ENCODE results near the gene CLOCK. TPM values are rescaled to one million over a fixed set of nuclear protein-coding genes. Genes with fewer than 3 reads are reported as not detected.
"Not testable (repeated sequence)": the region's sequence is repeated elsewhere in the genome, so short reads cannot be mapped to it uniquely, and the experiment has no call there.

Gene CLOCK, protein sequence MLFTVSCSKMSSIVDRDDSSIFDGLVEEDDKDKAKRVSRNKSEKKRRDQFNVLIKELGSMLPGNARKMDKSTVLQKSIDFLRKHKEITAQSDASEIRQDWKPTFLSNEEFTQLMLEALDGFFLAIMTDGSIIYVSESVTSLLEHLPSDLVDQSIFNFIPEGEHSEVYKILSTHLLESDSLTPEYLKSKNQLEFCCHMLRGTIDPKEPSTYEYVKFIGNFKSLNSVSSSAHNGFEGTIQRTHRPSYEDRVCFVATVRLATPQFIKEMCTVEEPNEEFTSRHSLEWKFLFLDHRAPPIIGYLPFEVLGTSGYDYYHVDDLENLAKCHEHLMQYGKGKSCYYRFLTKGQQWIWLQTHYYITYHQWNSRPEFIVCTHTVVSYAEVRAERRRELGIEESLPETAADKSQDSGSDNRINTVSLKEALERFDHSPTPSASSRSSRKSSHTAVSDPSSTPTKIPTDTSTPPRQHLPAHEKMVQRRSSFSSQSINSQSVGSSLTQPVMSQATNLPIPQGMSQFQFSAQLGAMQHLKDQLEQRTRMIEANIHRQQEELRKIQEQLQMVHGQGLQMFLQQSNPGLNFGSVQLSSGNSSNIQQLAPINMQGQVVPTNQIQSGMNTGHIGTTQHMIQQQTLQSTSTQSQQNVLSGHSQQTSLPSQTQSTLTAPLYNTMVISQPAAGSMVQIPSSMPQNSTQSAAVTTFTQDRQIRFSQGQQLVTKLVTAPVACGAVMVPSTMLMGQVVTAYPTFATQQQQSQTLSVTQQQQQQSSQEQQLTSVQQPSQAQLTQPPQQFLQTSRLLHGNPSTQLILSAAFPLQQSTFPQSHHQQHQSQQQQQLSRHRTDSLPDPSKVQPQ
- polyA plus RNA-seq (ENCODE audit: insufficient read length in 3 of 3) = 10 to 100 TPM; 19.7 to 22.5 (median 20.8) TPM

DNA sequence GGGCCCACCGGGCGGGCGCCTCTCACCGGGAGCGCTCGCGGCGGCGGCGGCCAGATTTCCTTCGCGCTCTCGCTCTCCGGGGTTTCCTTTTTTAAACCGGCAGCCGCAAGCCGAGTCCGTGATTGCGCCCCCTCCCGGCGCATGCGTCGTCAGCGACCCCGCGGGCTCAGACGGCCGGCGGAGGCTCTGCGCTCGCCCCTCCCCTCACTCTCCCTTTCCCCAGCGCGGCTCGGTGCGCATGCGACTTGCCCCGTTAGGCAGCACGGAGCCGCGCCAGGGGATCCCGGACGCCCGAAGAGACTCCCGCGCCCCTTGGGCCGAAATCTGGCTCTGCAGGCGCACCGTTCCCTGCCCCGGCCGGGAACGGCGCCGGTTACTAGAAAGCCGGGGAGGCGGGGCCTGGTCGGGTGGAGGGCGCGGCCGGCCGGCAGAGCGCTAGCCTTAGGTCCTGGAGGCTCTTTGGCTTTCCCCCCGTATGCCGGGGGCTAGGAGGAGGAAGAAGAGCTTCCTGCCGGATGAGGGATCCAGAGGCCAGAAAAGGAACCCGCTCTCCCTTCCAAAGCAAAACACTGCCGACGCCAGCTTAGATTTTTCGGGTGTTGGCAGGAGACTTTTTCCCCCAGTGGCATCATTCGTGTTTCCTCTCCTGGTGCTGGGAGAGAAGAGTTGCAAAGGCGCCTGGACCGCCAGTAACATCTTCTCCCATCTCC lies at the start of gene CLOCK:
Gene CLOCK, minus strand, starts transcription at position 154 of the 710 bp plus-strand sequence. CDS start 64,124 bp downstream, outside the sequence.
- peak; percentile 71 to 80 (median 78) for DNase-seq (ENCODE audit: low read depth in 3 of 3, low spot score in 2 of 3)

DNA sequence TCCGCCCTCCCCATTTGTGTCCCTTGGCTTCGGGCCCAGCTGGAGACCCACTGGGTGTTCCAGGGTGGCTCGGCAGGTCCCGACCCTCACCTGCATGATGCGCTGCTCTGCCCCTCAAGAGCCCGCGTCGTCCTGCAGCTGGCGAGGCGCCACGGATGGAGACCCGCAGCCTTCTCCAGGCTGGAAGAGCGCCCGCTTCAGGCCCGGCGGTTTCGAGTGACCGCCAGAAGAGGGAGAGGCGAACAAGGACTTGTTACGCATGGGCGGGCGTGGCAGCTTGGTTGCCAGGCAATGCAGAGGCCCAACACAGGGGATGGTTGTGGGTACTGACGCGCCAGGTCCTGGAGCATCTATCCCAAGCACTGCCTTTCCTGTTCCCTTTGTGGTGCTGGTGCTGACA lies 45.3 kb upstream of the CLOCK start, which contains the start of gene PDCL2:
Gene PDCL2, minus strand, starts transcription at position 232 of the 400 bp plus-strand sequence. Its CDS starts 136 bp downstream, at position 96.
- DNase-seq (ENCODE audit: low read depth in 3 of 3, low spot score in 2 of 3) = no peak

DNA sequence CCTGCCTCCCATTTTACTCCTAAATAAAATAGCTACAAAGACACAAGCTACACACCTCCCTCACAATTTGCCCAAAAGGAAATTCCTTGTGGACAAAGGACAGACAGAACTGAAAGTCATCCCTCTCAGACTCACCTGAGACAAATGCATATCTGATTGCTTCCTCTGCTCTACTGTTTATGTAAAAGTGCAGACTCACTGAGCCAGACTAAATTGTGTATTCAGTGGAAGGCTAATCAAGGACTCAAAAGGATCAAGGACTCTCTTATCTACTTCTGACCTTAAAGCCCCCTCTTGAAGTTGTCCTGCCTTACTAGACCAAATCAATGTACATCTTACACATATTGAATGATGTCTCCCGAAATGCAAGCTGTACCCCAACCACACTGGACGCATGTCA lies 41.5 kb upstream of the CLOCK start:
- DNase-seq (ENCODE audit: low read depth in 3 of 3, low spot score in 2 of 3) = no peak

DNA sequence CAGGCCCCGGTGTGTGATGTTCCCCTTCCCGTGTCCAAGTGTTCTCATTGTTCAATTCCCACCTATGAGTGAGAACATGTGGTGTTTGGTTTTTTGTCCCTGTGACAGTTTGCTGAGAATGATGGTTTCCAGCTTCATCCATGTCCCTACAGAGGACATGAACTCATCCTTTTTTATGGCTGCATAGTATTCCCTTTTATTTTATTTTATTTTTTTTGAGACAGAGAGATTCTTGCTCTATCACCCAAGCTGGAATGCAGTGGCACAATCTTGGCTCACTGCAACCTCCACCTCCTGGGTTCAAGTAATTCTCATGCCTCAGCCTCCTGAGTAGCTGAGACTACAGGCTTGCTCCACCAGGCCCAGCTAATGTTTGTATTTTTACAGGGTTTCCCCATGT lies 36.1 kb upstream of the CLOCK start:
- not testable (repeated sequence) for DNase-seq (ENCODE audit: low read depth in 3 of 3, low spot score in 2 of 3)

DNA sequence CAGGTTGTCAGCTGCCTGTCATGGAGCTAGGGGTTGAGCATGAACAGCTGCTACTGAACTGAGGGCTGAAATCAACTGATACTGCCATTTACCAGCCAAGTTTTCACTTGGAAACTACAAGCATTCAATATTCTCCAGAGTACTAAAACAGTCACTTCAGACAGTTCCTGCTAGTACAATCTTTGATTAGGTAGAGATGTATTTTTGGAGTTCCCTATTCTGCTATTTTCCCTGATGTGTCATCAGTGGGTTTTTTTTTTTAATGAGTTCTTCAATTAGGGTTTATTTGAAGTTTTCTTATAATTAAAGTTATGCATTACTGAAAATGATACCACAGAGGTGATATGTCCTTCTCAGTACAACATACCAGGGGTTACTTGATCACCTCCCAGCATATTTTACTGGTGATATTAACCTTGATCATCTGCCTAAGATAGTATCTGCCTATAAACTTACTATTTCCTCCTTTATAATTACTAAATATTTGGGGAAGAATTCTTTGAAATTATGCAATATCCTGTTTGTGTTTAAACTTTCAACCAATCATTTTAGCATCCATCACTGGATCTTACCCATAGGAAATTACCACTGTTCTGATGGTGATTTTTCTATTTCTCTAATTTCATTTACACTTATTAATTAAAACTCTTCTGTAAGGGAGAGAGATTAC lies 31.8 kb upstream of the CLOCK start:
- no peak for DNase-seq (ENCODE audit: low read depth in 3 of 3, low spot score in 2 of 3)

DNA sequence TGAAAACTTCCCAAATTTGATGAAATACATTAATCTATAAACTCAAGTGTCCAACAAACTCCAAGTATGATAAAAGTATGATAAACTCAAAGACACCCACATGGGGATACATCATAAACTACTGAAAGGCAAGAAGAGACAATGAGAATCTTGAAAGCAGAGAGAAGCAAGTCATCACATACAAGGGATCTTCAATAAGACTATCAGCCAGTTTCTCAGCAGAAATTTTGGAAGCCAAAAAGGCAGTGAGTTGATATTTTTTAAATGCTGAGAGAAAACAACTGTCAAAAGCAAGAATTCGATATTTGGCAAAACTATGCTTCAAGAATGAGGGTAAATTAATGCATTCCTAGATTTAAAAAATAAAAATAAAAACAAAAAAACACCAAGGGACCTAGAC lies 28.8 kb upstream of the CLOCK start:
- DNase-seq (ENCODE audit: low read depth in 3 of 3, low spot score in 2 of 3) = no peak

DNA sequence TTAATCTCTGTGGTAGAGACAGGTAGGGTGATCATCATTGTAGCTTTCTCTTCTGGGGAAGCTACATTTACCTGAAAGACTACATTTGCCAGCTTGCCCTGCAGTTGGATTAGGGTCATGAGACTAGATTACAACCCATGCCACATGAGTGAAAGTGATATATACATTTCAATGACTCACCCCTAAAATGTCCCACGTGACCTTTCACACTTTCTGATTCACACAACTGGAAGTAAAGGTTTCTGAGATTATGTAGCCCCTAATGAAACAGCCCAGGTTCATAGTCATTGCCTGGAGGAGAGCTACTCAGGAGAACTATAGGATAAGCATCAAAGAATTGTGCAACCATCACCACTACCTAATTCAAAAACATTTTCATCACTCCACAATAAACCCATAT lies 27.5 kb upstream of the CLOCK start:
- DNase-seq (ENCODE audit: low read depth in 3 of 3, low spot score in 2 of 3) = no peak

DNA sequence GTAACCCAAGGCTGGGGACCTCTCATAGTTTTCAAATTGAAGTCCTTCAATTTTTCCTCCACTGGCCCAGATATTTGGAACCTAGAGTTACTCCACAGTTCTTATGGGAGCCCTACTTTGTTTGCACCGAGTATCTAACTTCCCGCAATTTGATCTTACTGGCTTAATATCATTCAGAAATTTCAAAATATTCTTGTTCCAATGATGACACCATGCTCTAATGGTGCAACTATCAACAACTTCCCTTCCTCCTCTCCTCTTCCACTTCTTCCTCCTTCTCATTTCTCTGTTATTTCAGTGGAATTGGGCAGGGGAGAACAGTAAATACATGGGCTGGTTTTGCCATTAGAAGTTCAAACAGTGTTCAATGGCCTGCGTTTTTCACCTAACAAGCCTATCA lies 25.1 kb upstream of the CLOCK start:
- DNase-seq (ENCODE audit: low read depth in 3 of 3, low spot score in 2 of 3) = no peak

DNA sequence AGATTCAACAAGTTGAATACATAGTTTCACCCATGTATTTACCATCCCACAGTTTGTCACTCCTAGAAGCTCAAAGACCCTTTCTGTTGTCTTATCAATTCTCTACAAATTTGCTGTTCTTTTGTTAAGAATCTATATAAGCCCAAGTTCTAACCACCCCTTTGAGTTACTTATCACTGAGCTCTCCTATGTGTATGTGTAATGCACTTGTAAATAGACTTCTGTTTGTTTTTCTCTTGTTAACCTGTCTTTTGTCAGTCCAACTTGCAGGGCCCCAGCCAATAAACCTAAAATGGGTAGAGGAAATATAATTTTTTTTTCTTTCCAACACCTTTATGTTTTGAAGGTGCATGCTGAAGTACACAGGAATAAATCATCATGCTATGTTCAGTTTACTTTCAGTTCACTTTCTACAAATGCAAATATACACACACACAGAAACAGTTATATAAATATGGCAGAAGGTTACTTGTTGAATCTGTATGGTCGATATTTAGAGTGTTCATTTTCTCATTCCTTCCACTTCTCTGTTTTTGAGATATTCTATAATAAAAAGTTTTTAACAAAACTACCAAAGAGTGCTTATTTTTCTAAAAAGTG lies 22.3 kb upstream of the CLOCK start:
- no peak for DNase-seq (ENCODE audit: low read depth in 3 of 3, low spot score in 2 of 3)

DNA sequence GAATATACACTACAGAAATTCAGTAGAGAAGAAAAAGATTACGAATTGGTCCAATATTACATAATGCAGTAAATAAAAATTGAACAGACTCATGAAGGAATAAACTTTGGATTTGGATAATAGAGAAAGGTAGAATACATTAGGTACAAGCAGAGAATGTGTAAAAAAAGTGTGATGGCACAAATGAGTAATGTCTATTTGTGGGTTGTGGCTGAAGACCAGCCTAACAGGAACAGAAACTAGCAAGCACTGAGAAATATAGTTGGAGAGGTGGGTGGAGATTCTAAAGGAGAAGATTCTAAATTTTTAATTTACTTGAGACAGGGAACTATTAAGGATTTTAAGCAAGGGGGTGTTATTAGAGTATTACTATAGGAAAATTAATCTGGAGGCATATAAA lies 15.2 kb upstream of the CLOCK start:
- DNase-seq (ENCODE audit: low read depth in 3 of 3, low spot score in 2 of 3) = no peak

DNA sequence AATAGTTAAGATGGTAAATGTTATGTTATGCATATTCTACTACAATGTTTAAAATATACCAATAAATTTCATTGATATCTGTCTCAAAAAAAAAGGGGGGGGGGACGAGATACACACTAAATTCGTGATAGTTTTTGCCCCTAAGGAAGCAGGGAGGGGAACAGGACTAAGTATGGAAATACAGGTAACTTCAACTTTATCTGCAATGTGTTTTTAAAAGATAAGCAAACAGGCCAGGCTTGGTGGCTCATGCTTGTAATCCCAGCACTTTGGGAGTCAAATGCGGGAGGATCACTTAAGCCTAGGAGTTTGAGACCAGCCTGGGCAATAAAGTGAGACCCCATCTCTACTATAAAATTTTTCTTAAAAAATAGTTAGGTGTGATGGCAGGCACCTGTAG lies 13.4 kb upstream of the CLOCK start:
- no peak for DNase-seq (ENCODE audit: low read depth in 3 of 3, low spot score in 2 of 3)

DNA sequence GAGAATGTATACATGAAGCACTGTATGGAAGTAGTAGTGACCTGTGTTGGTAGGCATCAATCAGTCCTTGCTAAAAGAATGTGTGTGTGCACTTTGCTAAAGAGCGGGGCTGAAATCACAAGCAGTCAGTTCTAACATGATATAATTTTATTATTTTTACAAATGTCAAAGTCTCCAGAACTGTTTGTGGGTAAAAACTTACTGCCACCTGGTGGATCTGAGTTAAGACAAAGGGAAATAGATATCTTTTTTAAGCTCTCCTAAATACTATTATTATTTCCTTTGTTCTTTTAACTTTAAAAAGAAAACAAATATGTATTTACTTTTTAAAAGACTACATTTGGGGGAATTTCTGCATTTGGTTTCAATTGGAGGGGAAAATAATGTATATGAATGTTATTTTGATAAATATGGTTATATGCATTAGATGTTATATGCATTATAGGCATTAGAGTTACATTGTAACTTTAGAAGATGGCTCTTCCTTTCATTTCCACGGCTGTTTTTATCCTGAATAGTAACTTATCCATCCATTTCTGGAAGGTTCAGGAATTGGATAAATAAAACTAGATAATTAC lies 7.8 kb upstream of the CLOCK start:
- DNase-seq (ENCODE audit: low read depth in 3 of 3, low spot score in 2 of 3) = no peak

DNA sequence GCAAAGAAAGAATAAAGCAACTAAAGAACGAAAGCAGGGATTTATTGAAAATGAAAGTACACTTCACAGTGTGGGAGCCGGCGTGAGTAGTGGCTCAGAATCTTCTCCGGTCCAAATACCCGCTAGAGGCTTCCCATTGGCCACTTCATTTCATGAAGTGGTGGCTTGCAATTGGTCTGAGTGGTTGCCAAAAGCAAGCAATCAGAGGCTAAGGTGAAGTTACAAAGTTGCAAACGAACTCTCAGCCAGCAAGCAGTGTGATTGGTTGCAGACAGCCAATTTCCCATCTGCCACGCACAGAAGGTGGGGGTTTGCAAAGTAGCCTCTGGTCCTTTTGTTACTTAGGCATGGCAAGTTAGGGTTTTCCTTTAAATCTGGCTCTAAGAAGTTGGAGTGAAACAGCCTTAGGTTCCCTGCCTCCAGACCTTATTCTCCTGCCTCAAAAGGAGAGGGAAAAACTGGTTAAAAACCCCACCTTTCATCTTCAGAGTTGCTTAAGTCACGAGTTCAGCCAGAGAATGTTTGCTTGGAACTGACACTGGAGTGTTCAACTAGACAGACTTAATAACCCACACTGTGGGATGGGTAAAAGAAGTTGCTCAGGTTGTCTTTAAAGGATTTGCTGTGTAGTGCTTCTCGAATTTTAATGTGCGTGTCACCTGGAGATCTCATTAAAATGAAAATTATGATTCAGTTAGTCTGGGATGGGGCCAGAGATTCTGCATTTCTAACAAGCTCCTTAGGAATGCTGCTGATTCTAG lies 6.9 kb upstream of the CLOCK start:
- no peak for DNase-seq (ENCODE audit: low read depth in 3 of 3, low spot score in 2 of 3)

DNA sequence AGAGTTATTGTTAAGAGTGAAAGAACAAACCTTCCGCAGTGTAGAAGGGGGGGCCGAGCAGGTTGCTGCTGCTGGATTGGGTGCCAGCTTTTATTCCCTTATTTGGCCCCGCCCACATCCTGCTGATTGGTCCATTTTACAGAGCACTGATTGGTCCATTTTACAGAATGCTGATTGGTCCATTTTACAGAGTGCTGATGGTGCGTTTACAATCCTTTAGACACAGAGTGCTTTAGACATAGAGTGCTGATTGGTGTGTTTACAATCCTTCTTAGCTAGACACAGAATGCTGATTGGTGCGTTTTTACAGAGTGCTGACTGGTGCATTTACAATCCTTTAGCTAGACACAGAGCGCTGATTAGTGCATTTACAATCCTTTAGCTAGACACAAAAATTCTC lies 5.3 kb upstream of the CLOCK start:
- DNase-seq (ENCODE audit: low read depth in 3 of 3, low spot score in 2 of 3) = not testable (repeated sequence)

DNA sequence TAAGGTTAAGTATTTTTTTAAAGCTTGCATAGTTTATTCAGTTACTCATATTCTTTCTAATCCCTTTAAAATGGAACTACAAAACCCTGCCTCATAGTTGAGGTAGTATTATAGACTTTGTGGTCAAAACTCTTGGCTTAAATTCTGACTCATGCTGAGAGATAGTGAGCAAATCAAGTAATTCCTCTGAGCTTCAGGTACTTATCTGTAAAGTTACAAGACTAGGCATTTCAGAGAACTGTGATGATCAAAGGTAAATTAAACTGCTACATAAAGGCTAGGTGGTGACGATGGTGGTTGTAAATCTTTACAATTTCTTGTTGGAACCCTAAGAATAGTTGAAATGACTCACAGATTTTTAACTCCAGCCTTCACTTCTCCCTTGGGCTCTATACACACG lies 3.2 kb upstream of the CLOCK start:
- DNase-seq (ENCODE audit: low read depth in 3 of 3, low spot score in 2 of 3) = no peak

DNA sequence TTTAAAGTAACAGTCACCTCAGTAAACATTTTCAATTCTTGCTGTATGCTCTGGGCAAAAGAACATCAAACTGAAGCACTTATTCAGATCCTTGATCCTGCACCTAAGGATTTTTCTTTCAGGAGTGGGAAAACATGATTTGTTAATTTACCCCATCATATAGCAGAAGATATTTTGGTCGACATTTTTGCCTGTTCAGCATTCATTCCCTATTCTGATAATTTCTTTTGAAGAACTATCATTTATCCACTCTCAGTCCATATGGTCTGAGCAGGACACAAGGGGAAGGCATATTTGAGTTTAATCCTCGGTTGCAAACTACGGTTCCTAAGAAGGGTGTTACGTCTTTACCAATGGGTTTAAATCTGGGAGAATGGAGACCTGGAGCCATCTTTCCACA lies 1.2 kb upstream of the CLOCK start:
- no peak for DNase-seq (ENCODE audit: low read depth in 3 of 3, low spot score in 2 of 3)

DNA sequence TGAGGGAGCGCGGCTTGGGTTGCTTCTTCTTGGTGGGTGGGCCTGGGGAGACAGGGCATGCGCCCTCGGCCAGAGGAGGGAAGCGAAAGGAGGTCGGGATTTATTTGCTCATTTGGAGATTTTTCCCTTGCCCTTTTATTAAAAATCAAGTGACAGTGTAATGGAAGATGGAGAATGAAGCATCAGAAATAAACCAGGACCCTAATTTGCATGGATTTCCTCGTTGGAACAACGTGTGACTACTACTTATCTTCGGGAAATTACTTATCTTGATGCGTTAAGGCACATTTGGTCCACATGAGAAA lies 709 bp upstream of the CLOCK start:
- peak in 1 of 3 donors; percentile 25 for DNase-seq (ENCODE audit: low read depth in 3 of 3, low spot score in 2 of 3)

DNA sequence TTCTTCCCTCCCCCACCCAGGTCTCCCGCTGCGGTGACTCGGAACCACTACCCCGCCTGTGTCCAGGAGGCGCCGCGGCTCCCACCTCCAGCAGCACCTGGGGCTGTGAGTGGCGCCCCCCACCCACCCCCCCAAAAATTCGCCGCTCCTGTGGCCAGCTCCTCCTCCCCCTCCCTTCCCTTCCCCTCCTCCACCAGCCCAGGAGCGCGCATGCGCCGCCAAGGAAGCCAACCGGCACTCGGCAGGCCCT lies 278 bp downstream of the CLOCK start:
- DNase-seq (ENCODE audit: low read depth in 3 of 3, low spot score in 2 of 3) = peak in 1 of 3 donors; percentile 68

Measured in right renal cortex interstitium (tissue), 3 donors.